Fibroblast of villous mesenchyme (primary cell): ENCODE measurements around the gene PSMA6. TPM values are rescaled to one million over a fixed set of nuclear protein-coding genes. Genes with fewer than 3 reads are reported as not detected.
"Not testable (repeated sequence)": the region's sequence is repeated elsewhere in the genome, so short reads cannot be mapped to it uniquely, and the experiment has no call there.

Experiments
- DNase-seq: peaks from one replicate; pipeline ENCODE4 v3.0.0-alpha.2; 2010; ENCODE audit warnings: low read depth
- H3K4me3 ChIP-seq: 2 replicates; pipeline ENCODE4 v1.5.1; 2011; ENCODE audit warnings: low read depth, mild to moderate bottlenecking, low read length
- total RNA-seq: library from RNA; depleted of rRNA; stranded (reverse); fragments of >200 nt; gene quantifications from 2 replicates; pipeline ENCODE4 v1.2.3, GENCODE V29; 2012
- TF ChIP-seq, protein P1 (sequence below): IDR thresholded peaks from 2 replicates; pipeline ENCODE4 v1.5.1; 2012; ENCODE audit warnings: low read depth, mild to moderate bottlenecking, low read length; ENCODE audit not compliant: insufficient read depth

The PSMA6 gene
- total RNA-seq, 1 donor, result 256 TPM

GRCh38 chr14:35248476-35248788 lies 43.8 kb upstream of the PSMA6 start:
- no peak for DNase-seq
- TF ChIP-seq, protein P1, sequence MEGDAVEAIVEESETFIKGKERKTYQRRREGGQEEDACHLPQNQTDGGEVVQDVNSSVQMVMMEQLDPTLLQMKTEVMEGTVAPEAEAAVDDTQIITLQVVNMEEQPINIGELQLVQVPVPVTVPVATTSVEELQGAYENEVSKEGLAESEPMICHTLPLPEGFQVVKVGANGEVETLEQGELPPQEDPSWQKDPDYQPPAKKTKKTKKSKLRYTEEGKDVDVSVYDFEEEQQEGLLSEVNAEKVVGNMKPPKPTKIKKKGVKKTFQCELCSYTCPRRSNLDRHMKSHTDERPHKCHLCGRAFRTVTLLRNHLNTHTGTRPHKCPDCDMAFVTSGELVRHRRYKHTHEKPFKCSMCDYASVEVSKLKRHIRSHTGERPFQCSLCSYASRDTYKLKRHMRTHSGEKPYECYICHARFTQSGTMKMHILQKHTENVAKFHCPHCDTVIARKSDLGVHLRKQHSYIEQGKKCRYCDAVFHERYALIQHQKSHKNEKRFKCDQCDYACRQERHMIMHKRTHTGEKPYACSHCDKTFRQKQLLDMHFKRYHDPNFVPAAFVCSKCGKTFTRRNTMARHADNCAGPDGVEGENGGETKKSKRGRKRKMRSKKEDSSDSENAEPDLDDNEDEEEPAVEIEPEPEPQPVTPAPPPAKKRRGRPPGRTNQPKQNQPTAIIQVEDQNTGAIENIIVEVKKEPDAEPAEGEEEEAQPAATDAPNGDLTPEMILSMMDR, result no peak
- no peak overlapping the region for H3K4me3 ChIP-seq

- DNase-seq, result no peak
- no peak overlapping the region for H3K4me3 ChIP-seq
- TF ChIP-seq, protein P1, result no peak
Observed at GRCh38 chr14:35250319-35250718, 41.9 kb upstream of the PSMA6 start.

- TF ChIP-seq, protein P1, result no peak
- no peak overlapping the region for H3K4me3 ChIP-seq
- DNase-seq, result no peak
Observed at GRCh38 chr14:35252451-35252868, 39.7 kb upstream of the PSMA6 start.

GRCh38 chr14:35253056-35253455 lies 39.1 kb upstream of the PSMA6 start:
- H3K4me3 ChIP-seq, DNase-seq: not testable (repeated sequence)

DNA sequence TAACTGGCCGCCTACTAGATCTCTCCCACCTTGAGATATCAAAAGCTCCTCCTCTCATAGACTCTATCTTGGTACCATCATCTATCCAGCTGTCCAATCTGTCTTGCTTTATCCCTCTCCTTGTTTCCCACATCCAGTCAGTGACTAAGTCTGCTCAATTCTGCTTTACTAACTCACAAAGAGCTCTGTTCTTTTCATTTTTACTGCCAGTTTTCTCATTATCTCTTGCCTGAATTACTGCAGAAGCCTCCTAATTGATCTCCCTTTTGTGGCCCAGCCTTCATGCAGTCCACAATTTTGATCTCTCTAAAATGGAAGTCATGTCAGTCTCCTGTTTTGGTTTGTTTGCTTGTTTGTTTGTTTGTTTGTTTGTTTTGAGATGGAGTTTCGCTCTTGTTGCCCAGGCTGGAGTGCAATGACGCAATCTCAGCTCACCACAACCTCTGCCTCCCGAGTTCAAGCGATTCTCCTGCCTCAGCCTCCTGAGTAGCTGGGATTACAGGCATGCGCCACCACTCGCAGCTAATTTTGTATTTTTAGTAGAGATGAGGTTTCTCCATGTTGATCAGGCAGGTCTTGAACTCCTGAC lies 38.1 kb upstream of the PSMA6 start:
- DNase-seq, H3K4me3 ChIP-seq: not testable (repeated sequence)

- TF ChIP-seq, protein P1, result no peak
Observed at GRCh38 chr14:35254736-35255135, 37.4 kb upstream of the PSMA6 start.

GRCh38 chr14:35255711-35256110 lies 36.5 kb upstream of the PSMA6 start:
- no peak for DNase-seq
- no peak overlapping the region for H3K4me3 ChIP-seq
- TF ChIP-seq, protein P1, result no peak

More at GRCh38 chr14:35254736-35255135, 37.4 kb upstream of the PSMA6 start:
- H3K4me3 ChIP-seq, result no peak overlapping the region
- DNase-seq, result no peak

DNA sequence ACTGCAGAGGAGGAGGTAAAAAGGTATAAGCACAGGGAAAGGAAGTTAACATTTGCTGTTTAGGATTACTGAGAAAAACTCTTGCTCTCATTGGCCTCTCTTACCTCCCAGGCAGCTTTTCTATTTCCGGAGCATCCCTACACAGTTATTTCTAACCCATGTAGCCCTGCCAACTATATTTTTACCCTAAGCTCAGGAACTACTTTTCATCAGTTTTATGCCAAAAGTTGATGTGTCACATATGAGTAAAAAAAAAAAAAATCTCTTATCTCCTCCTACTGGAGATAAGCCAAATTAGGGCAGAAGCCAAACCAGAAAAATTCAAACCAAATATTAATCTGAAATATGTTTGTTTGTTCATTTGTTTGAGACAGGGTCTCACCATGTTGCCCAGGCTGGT lies 34.4 kb upstream of the PSMA6 start:
- H3K4me3 ChIP-seq, result no peak overlapping the region
- TF ChIP-seq, protein P1, result no peak
- no peak for DNase-seq
